Suprapubic skin (tissue), 4 donors: Measurements from ENCODE around the gene SEC14L2.

Experiments used
- EP300 ChIP-seq: sonication (generic); formaldehyde crosslinking; IDR thresholded peaks from one replicate; pipeline ENCODE4 v1.6.1; 2017; ENCODE audit warnings: antibody characterized with exemption
- POLR2A ChIP-seq, 2 donors: fragments of 450-650 bp; IDR thresholded peaks; one replicate each; pipeline ENCODE4 v1.6.1; 2017; ENCODE audit warnings: antibody characterized with exemption in 2 of 2, mild to moderate bottlenecking in 2 of 2, moderate library complexity in 2 of 2
- POLR2AphosphoS5 ChIP-seq, 3 donors: sonication (generic); formaldehyde crosslinking; IDR thresholded peaks; one replicate each; pipeline ENCODE4 v1.6.1; 2017; ENCODE audit warnings: antibody characterized with exemption in 3 of 3

DNA sequence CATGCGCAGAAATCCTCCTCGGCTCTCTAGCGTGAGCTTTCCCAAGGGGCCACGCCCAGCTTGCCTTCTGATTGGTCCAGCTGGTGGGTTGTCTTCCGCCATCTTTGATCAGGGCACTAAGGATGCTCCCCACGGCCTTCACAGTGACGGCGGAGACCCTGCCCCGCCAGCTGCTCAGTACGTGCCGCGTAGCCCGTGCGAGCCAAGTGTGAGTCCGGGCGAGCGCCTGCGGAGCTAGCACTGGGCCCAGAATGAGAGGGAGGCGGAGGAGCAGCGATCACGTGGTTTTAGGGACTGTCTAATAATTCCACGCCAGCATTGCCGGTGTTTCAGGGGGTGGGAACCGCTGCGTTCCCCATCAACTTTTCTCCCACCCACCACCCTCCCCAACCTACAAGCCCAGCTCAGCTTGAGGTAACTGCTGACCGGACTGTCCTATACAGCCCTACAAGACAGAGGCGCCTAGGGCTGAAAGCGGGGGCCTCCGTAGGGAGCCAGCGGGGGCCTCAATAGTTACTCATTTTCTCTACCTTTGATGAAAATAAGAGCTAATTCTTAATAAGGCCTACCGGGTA, 27.2 kb downstream of the SEC14L2 start:
- TF ChIP-seq POLR2AphosphoS5 (IDR thresholded peaks at IDR 0.05) (peak in 2 of 3 donors; percentile 80 to 94), EP300 (no peak), POLR2A (IDR thresholded peaks at IDR 0.05) (peak in 1 of 2 donors; percentile 5)
